Endothelial cell (in vitro differentiated cells): ENCODE data around the gene DRAXIN. TPM values are rescaled to one million over a fixed set of nuclear protein-coding genes. Genes with fewer than 3 reads are reported as not detected.

Experiments
- DNase-seq: peaks from one replicate; pipeline ENCODE4 v3.0.0; 2021; ENCODE audit warnings: low spot score
- H3K27ac Mint-ChIP-seq: one replicate; pipeline ENCODE4 v1.8.0; 2021; ENCODE audit warnings: mixed read lengths, inconsistent platforms; ENCODE audit not compliant: unreplicated experiment
- H3K27me3 Mint-ChIP-seq: one replicate; pipeline ENCODE4 v1.8.0; 2021; ENCODE audit warnings: mild to moderate bottlenecking, moderate library complexity, mixed read lengths, inconsistent platforms; ENCODE audit not compliant: unreplicated experiment
- H3K36me3 Mint-ChIP-seq: one replicate; pipeline ENCODE4 v1.8.0; 2021; ENCODE audit warnings: mild to moderate bottlenecking, low read depth, mixed read lengths, inconsistent platforms; ENCODE audit not compliant: unreplicated experiment
- H3K4me1 Mint-ChIP-seq: one replicate; pipeline ENCODE4 v1.8.0; 2021; ENCODE audit warnings: mild to moderate bottlenecking, mixed read lengths, inconsistent platforms; ENCODE audit not compliant: unreplicated experiment
- H3K4me3 Mint-ChIP-seq: one replicate; pipeline ENCODE4 v1.8.0; 2021; ENCODE audit warnings: mild to moderate bottlenecking, mixed read lengths, inconsistent platforms; ENCODE audit not compliant: unreplicated experiment
- H3K9me3 Mint-ChIP-seq: one replicate; pipeline ENCODE4 v1.8.0; 2021; ENCODE audit warnings: mixed read lengths, inconsistent platforms; ENCODE audit not compliant: unreplicated experiment
- total RNA-seq: library from RNA; stranded (reverse); fragmentation: NEBNext Ultra II Directional; extraction: Animal tissue kit (Norgen Biotek cat#: 25700); gene quantifications from one replicate; pipeline ENCODE4 v1.2.1, GENCODE V29; 2021; ENCODE audit not compliant: unreplicated experiment
- TF ChIP-seq, protein P1 (sequence below): fragments of 200-600 bp; sonication (generic); IDR thresholded peaks from one replicate; pipeline ENCODE4 v1.5.0; 2021; ENCODE audit warnings: antibody characterized with exemption; ENCODE audit not compliant: unreplicated experiment

The DRAXIN gene
- total RNA-seq, 1 donor from 2014 or later = 0.46 TPM

DNA sequence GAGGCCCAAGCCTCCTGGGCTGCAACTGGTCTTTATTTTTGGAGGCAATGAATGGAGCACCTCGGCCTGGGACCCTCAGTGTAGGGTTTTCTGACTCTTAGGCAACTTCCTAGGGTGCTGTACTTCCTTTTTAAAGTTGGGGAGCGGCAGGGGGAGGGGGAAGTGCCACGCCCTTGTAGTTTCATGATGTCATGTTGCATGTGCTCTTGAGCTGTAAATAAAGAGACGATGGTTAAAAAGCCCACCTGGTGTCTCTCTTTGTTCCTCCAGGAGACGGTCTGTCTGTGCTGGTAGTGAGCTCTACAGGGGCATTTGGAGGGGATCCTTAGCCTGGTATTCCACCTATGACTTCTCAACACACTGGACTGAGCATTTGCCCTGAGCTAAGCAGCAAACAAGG is 34.1 kb downstream of the DRAXIN start:
- Mint-ChIP-seq H3K9me3 (no peaks in the 10 kb centered on the region), H3K36me3 (no peaks in the 10 kb centered on the region), H3K27ac (no peak overlapping the region), H3K4me3 (no peak overlapping the region), H3K27me3 (no peaks in the 10 kb centered on the region), H3K4me1 (peaks cover 12% of the 10 kb centered on the region)
- DNase-seq = no peak
- TF ChIP-seq, protein P1, sequence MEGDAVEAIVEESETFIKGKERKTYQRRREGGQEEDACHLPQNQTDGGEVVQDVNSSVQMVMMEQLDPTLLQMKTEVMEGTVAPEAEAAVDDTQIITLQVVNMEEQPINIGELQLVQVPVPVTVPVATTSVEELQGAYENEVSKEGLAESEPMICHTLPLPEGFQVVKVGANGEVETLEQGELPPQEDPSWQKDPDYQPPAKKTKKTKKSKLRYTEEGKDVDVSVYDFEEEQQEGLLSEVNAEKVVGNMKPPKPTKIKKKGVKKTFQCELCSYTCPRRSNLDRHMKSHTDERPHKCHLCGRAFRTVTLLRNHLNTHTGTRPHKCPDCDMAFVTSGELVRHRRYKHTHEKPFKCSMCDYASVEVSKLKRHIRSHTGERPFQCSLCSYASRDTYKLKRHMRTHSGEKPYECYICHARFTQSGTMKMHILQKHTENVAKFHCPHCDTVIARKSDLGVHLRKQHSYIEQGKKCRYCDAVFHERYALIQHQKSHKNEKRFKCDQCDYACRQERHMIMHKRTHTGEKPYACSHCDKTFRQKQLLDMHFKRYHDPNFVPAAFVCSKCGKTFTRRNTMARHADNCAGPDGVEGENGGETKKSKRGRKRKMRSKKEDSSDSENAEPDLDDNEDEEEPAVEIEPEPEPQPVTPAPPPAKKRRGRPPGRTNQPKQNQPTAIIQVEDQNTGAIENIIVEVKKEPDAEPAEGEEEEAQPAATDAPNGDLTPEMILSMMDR = no peak

GRCh38 chr1:11727119-11727518 is 35.6 kb downstream of the DRAXIN start:
- H3K27me3 Mint-ChIP-seq = peaks cover 3% of the 10 kb centered on the region
- TF ChIP-seq, protein P1 = no peak
- H3K27ac Mint-ChIP-seq = no peak overlapping the region
- H3K4me3 Mint-ChIP-seq = no peak overlapping the region
- H3K36me3 Mint-ChIP-seq = no peaks in the 10 kb centered on the region
- no peaks in the 10 kb centered on the region for H3K9me3 Mint-ChIP-seq
- no peak for DNase-seq
- peaks cover 23% of the 10 kb centered on the region for H3K4me1 Mint-ChIP-seq

GRCh38 chr1:11728126-11728806 is 36.8 kb downstream of the DRAXIN start:
- peaks cover 4% of the 10 kb centered on the region for H3K27me3 Mint-ChIP-seq
- TF ChIP-seq, protein P1 = no peak
- no peak overlapping the region for H3K4me3 Mint-ChIP-seq
- no peaks in the 10 kb centered on the region for H3K36me3 Mint-ChIP-seq
- no peak overlapping the region for H3K27ac Mint-ChIP-seq
- DNase-seq = no peak
- H3K9me3 Mint-ChIP-seq = no peaks in the 10 kb centered on the region
- H3K4me1 Mint-ChIP-seq = peaks cover 23% of the 10 kb centered on the region

- peaks cover 23% of the 10 kb centered on the region for H3K4me1 Mint-ChIP-seq
- peaks cover 4% of the 10 kb centered on the region for H3K27me3 Mint-ChIP-seq
- no peak overlapping the region for H3K4me3 Mint-ChIP-seq
- DNase-seq = no peak
- no peaks in the 10 kb centered on the region for H3K36me3 Mint-ChIP-seq
- H3K9me3 Mint-ChIP-seq = no peaks in the 10 kb centered on the region
- H3K27ac Mint-ChIP-seq = no peak overlapping the region
- TF ChIP-seq, protein P1 = no peak
Measured at GRCh38 chr1:11729155-11729497, 37.6 kb downstream of the DRAXIN start.

DNA sequence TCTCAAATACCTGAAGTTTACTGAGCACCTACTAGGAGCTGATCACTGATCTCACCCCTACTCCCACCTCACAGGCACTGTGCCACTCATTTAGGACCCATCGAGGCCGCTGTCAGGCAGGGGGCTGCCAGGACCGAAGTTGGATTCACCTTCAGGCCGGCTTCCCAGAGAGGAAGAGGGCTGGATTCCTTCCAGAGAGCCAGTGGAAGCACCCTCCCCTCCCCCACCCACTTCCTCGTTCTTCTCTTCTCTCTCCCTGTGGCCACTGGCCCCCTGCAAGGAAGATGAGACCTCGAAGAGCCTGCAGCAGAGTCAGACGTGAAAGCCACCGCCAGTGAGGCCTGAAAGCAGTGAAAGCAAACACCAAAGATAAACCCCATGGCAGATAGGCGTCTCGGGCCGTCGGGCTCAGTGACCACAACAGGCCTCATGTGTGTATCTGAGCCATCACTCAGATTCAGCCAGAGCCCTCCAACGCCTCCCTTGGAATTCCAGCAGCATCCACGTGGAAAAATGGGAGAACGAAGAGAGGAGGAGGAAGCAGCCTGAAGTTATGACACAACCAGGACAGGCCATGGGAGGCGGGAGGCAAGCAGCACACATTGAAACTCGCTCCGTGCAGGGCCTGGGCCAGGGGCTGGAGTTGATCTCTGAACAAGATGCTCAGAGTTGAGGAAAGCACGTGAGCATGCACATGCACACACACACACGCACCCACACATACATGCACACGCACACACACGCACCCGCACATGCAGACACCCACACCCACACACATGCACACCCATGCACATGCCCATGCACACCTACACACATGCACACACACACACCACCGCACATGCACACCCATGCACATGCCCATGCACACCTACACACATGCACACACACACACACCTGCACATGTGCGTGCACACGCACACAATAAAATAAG is 38.3 kb downstream of the DRAXIN start:
- Mint-ChIP-seq H3K27ac (peak overlapping the region; percentile 90), H3K4me1 (peaks cover 23% of the 10 kb centered on the region)

More for the DNA sequence above, 38.3 kb downstream of the DRAXIN start:
- TF ChIP-seq, protein P1 = no peak
- no peaks in the 10 kb centered on the region for H3K36me3 Mint-ChIP-seq
- DNase-seq = no peak
- no peaks in the 10 kb centered on the region for H3K9me3 Mint-ChIP-seq
- peaks cover 4% of the 10 kb centered on the region for H3K27me3 Mint-ChIP-seq
- H3K4me3 Mint-ChIP-seq = peak overlapping the region; percentile 17
